ENCODE data around the gene SPG11.
A peak's percentile ranks its signal among the peaks of the same experiment; 100 is the strongest.

The SPG11 gene

DNA sequence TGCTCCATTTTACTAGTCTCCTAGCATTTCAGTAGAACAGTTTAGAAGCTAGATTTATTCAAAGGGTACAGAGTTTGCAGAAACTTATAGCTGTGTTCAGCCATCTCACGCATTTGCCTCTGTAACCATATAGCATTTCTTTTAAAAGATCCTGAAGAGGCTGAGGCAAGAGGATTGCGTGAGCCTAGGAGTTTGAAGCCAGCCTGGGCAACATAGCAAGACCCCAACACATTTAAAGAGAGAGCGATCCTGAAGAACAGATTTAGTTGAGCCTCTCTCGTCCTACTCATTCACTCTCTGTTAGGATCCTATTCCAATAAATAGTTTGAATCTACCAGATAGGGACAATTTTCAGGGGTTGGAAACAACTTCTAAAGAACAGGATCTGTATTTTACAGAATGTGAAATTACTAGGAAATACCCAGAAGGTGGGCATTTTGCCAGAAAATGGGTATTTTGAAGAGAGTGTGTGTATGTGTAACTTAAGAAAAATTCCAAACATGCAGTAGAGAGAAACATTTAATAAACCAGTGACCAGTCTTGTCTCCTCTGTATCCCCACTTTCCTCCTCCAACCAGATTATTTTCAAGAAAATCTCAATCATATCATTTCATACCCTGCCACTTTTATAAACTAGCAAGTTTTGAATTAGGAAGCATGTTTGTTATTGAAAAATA lies 122.0 kb downstream of the SPG11 start:
- H4K20me1 ChIP-seq (ENCODE audit: insufficient read depth, low read length): peaks cover 21% of the 10 kb centered on the region
- no peak for TF ChIP-seq EZH2phosphoT487 (IDR thresholded peaks at IDR 0.05; ENCODE audit: low read depth)
- no peak for TF ChIP-seq CTCF (IDR thresholded peaks at IDR 0.05; ENCODE audit: low read depth, low read length)
- peaks cover 37% of the 10 kb centered on the region for H3K36me3 ChIP-seq (replicated peaks; ENCODE audit: low read depth, low read length)
- no peak overlapping the region for H3K27ac ChIP-seq (ENCODE audit: low read length)
- peaks cover 19% of the 10 kb centered on the region for H3K4me1 ChIP-seq (ENCODE audit: low read length)
- H3K79me2 ChIP-seq (ENCODE audit: low read length): peaks cover 92% of the 10 kb centered on the region
- H3K27me3 ChIP-seq (ENCODE audit: low read depth, low read length): no peaks in the 10 kb centered on the region
- H3K9ac ChIP-seq (ENCODE audit: low read length): no peak overlapping the region
- no peak overlapping the region for H3K4me3 ChIP-seq (ENCODE audit: low read length)
- H3K9me3 ChIP-seq (ENCODE audit: insufficient read depth, low read length): no peaks in the 10 kb centered on the region
- no peak overlapping the region for H2AFZ ChIP-seq (ENCODE audit: low read depth, low read length)
- no peak overlapping the region for H3K4me2 ChIP-seq (ENCODE audit: low read length)

- H3K4me2 ChIP-seq (ENCODE audit: low read length): peak overlapping the region; percentile 81
- peaks cover 27% of the 10 kb centered on the region for H3K36me3 ChIP-seq (replicated peaks; ENCODE audit: low read depth, low read length)
- peak overlapping the region; percentile 94 for H3K4me3 ChIP-seq (ENCODE audit: low read length)
- no peaks in the 10 kb centered on the region for H3K9me3 ChIP-seq (ENCODE audit: insufficient read depth, low read length)
- H3K79me2 ChIP-seq (ENCODE audit: low read length): peaks cover 56% of the 10 kb centered on the region
- TF ChIP-seq EZH2phosphoT487 (IDR thresholded peaks at IDR 0.05; ENCODE audit: low read depth) (no peak), CTCF (IDR thresholded peaks at IDR 0.05; ENCODE audit: low read depth, low read length) (no peak)
- H3K9ac ChIP-seq (ENCODE audit: low read length): peak overlapping the region; percentile 83
- peak overlapping the region; percentile 69 for H3K27ac ChIP-seq (ENCODE audit: low read length)
- no peaks in the 10 kb centered on the region for H3K27me3 ChIP-seq (ENCODE audit: low read depth, low read length)
- H4K20me1 ChIP-seq (ENCODE audit: insufficient read depth, low read length): 0 out of 2 replicates have a peak, but pooled peaks cover 9% of the 10 kb centered on the region
- no peak overlapping the region for H2AFZ ChIP-seq (ENCODE audit: low read depth, low read length)
- peaks cover 10% of the 10 kb centered on the region for H3K4me1 ChIP-seq (ENCODE audit: low read length)
These were observed 125.7 kb downstream of the SPG11 start for GRCh38 chr15:44537735-44538240.

- H2AFZ ChIP-seq (ENCODE audit: low read depth, low read length): peak within 1 kb of the TSS; percentile 84; the same call in 1 of the 2 replicates
- H3K79me2 ChIP-seq (ENCODE audit: low read length): peaks cover 50% of the 10 kb centered on the region
- peak within 1 kb of the TSS; percentile 81 for H3K4me2 ChIP-seq (ENCODE audit: low read length)
- peak within 1 kb of the TSS; percentile 83 for H3K9ac ChIP-seq (ENCODE audit: low read length)
- H3K27ac ChIP-seq (ENCODE audit: low read length): peak within 1 kb of the TSS; percentile 69
- H3K36me3 ChIP-seq (replicated peaks; ENCODE audit: low read depth, low read length): peaks cover 20% of the 10 kb centered on the region
- peaks cover 10% of the 10 kb centered on the region for H3K4me1 ChIP-seq (ENCODE audit: low read length)
- 0 out of 2 replicates have a peak, but pooled peaks cover 9% of the 10 kb centered on the region for H4K20me1 ChIP-seq (ENCODE audit: insufficient read depth, low read length)
- H3K27me3 ChIP-seq (ENCODE audit: low read depth, low read length): no peaks in the 10 kb centered on the region
- H3K4me3 ChIP-seq (ENCODE audit: low read length): peak within 1 kb of the TSS; percentile 94
- no peaks in the 10 kb centered on the region for H3K9me3 ChIP-seq (ENCODE audit: insufficient read depth, low read length)
- no peak for TF ChIP-seq CTCF (IDR thresholded peaks at IDR 0.05; ENCODE audit: low read depth, low read length)
- TF ChIP-seq EZH2phosphoT487 (IDR thresholded peaks at IDR 0.05; ENCODE audit: low read depth): no peak
These were observed 126.3 kb downstream of the SPG11 start, which contains the start of gene EIF3J for GRCh38 chr15:44536962-44537734. EIF3J (plus strand) TSS chr15:44537147; CDS start chr15:44537195, 48 bp downstream.

Measured in OCI-LY3 (cell line).